ENCODE measurements around the gene FN1.

Gene FN1

DNA sequence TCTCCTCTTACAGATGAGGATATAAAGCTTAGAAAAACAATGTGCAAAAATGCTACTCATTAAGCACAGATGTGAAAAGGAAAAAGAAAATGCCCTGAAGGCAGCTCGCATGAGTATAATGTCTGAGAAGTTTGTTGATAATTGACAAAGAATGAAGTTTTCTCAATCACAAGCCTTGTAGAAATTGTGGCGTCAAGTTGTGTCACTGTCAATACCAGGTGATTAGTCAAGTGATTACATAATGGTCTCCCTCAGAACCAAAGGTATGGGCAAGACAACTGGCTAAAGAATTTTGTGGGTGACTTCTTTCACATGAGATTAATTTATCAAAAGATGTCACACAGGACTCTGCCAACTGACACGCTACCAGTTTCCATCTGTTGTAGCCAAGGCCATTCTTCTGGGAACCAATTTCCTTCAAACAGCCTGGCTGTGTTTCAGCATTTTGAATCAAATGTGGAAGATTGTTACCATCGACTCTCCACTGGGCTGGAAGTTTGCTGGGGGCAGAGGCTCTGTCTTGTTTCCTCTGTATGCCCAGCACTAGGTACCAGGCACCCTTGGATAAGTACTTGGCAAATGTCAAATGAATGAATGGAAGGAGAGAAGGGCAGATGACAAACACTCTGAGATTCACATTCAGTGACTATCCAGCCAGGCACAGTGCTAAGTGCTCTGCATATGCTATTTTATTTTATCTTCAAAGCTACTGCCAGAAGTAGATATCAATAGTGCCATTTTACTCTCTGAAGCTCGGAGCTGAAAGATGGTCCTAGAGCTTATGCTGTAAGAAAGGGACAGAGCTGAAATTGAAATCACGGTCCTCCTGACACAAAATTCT lies 5.9 kb upstream of the FN1 start:
- DNase-seq, result no peak

DNA sequence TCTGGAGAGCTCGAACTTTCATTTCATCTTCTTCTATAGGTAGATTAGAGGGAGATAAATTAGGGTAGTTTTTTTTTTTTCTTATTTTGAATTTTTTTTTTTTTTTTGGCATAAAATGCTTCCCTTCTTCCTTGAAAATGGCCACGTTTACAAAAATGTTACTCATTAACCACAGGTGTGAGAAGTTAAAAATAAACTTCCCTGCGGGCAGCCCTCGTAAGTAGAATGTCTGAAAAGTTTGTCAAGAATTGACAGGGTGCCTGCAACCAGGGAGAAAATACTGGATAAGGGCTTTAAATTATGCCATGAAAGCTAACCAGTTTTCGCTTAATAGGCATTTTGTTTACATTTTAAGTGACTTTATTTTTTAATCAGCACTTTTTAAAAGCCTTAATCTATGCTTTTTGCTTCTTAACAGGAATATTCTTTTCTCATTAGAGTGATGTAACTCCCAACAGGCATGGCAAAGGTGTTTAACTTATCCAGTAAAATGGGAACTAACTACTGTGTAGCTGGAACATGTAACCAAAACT lies 4.2 kb upstream of the FN1 start:
- no peak for DNase-seq

- DNase-seq, result no peak
Measured at GRCh38 chr2:215439404-215439803, 3.5 kb upstream of the FN1 start.

DNA sequence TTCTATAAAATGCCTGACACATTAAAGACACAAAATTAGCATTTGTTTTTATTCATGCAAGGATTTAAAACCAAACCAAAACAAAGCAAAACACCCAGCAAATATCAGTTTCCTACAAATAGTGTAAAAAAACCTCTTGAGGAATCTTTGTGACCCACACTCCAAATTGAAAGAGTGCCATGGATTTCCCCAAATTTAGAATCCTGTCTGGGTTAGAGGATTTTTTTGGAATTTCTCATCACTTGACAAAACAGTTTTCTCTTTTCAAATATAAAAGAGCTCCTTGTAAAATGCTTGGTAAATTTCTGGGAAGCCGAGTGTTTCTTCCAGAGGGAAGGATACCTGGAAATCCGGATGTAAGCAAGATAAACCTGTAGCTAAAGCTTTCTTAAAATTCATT lies 1.7 kb upstream of the FN1 start:
- DNase-seq, result no peak

DNA sequence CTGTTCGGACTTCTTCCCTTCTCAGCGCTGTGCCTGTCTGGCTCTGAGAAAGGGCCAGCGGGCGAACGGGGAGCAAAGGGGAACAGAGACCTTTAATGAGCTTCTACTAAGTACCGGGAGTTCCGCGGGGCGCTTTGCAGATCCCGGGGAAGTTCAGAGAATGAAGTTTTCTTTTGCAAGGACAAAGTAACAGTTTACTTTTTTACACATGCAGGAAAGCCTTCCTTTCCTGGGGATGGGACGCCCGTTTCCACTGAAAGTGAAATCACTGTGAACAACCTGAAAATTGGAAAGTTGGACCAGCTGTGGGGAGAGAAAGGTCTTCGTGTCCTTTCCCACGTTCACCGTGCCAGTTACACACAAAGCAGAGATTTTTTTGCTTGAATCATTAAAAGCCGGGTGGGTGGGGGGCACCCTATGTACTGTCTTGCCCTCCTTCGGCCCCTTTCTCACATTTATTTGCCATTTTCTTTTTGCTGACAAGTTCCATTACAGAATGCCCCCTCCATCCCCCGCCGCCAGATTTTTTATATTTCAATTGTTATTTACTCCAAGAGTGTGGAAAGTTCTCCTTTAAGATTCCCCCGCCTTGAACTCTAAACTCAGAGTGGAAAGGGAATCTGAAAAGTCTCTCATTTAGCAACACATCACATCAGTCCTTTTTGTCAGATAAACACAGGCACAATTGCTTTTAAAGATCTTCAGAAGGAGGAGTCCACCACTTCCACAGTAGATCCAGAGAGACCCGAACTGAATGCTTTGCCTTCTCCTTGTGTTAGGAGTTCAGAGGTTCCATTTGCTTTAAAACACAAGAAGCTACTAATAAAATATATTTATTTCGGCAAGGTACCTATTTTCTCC lies 1.1 kb upstream of the FN1 start:
- DNase-seq, result no peak

DNA sequence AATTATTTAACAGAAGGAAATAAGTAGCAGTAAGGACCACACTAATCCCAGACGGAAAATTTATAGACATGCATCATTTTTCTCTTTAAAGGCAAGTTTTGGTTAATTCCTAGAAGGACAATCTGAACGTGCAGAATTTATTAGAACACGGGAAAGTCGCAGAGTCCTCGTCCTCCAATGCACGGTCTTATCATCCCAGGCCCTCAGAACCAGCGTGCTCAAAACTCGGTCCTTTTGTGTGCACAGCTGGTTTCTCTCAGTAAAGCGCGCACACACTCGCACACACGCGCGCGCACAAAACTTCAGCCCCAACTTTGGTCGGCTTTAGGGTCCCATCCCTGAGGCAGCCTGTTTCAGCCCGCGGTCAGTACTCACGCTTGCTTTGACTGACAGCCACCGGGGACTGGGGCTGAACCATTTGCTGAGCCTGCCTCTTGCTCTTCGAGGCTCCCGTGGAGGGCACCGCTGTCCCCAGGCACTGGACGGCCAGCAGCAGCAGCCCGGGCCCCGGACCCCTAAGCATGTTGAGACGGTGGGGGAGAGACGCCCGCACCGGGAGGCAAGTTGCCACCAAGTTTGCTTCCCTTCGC lies 493 bp downstream of the FN1 start:
- DNase-seq, result no peak

DNA sequence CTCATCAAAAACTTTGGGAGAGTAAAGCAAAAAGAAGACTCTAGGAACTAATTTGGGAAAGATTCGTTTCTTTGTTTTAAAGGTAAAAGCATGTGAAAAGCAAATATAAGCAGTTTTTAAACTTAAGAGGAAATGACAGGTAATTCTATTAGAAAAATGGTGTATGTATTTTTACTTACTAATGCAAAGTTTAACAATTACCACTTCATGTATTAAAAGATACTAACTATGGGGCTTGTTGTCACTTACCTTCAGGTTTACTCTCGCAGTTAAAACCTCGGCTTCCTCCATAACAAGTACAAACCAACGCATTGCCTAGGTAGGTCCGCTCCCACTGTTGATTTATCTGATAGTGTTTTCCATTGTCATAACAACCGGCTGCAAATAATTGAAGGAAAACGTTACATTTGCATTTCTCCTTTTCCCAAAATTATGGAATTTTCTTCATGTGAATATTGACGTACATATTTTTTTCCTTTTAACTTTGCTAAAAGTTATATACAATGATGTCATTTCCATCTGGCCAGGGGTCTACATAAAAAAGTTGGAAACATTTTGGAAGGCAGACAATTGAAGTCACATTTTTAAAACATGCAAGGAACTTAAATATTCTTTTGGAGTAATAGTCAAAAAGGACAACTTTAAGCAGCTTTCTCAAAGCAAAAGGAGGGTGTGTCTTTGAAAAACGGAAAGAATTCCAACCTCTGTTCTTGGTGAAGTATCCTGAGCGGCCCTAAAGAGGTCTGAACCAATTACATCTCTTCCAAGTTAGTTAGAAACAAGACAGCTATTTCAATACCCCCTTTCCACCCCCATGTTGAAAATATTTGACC lies 1.2 kb downstream of the FN1 start:
- DNase-seq, result no peak

GRCh38 chr2:215432759-215433594 lies 2.9 kb downstream of the FN1 start:
- no peak for DNase-seq

GRCh38 chr2:215431778-215432758 lies 3.8 kb downstream of the FN1 start:
- DNase-seq, result no peak

- DNase-seq, result no peak
Measured at GRCh38 chr2:215431290-215431689, 4.6 kb downstream of the FN1 start.

GRCh38 chr2:215430528-215431187 lies 5.2 kb downstream of the FN1 start:
- no peak for DNase-seq

DNA sequence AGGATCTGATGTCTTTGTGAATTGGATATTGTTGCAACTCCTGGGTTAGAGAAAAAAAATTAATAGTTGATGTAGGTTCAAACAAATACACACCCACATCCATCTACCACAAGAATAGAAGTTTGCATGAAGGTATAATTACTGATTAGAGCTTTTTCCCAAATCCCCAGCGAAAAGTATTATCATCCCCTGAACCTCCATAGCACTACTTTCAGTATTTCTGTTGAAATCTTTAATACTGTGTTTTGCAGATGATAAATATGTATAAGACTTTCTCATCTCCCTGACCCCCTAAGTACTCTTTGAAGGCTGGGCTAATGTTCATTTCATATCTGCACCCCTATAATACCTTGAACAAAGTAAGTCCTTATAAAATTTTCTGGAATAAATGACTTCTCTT lies 6.4 kb downstream of the FN1 start:
- no peak for DNase-seq

DNA sequence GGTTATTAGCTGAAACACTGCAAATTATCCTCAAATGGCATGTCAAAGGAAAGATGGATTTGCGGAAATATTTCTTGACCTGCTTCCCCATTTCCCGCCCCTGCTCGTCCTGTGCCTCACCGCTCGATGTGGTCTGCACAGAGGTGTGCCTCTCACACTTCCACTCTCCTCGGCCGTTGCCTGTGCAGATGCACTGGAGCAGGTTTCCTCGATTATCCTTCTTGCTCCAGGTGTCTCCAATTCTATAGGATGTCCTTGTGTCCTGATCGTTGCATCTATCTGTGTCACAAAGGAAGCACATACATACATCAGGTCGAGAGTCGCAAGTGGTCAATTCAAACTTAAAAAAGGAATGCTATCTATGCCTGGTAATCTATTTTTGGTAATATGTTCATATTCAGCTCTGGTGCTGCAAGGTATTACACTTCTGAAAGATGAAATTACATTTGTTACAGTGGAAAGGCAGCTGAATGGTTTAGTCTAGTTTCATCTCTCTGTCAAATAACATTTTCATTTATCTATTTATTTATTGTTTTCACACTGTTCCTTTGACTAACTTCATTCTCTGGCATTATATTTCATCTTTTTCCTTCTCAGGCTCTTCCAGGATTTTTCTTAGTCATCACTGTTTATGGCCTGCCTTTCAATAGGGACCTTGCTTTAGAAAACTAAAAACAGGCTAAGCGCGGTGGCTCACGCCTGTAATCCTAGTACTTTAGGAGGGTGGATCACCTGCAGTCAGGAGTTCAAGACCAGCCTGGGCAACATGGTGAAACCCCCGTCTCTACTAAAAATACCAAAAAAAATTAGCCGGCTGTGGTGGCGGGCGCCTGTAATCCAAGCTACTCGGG lies 7.6 kb downstream of the FN1 start:
- DNase-seq, result no peak

GRCh38 chr2:215427585-215427984 lies 8.3 kb downstream of the FN1 start:
- DNase-seq, result no peak

DNA sequence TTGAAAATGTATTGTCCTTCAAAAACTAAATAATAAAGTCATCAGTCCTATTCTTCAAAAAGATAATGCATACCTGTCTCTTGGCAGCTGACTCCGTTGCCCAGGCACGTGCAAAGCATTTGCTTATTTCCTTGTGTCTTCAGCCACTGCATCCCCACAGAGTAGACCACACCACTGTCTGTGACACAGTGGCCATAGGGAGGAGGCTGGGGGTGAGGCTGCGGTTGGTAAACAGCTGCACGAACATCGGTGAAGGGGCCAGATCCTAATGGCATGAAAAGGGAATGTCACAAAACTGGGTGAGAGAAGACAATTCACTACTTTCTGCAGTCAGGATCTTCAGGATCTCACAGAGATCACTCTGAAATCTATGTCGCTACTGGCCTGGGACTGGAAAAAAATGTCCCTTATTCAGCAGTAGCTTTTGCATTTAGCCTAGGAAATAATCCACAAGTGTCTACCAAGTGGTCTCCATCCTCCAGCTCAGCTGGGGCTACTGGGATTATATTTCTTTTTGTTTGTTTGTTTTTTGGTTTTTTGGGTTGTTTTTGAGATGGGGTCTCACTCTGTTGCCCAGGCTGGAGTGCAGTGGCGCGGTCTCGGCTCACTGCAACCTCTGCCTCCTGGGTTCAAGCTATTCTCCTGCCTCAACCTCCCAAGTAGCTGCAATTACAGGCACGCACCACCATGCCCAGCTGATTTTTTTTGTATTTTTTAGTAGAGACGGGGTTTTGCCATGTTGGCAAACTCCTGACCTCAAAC lies 10.7 kb downstream of the FN1 start:
- DNase-seq, result no peak

GRCh38 chr2:215423928-215424540 lies 11.8 kb downstream of the FN1 start:
- no peak for DNase-seq

- no peak for DNase-seq
Measured at GRCh38 chr2:215423234-215423633, 12.6 kb downstream of the FN1 start.

DNA sequence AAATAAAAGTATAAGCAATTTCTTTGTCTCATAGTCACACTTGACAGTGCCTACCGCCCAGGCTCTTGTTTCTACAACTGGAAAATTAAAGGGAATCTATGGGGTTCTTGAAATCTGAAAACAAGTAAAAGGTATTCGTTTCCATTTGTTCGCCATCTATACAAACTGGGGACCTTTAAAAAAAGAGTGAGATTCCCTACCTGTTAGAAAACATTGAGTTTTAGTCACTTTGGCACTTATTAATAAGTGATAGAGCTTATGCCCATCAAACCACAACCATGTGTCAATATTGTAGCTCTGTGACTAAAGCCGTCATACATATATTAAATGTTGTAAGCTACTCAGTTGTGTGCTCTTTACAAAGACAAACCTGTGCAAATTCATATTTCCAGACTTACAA lies 13.2 kb downstream of the FN1 start:
- DNase-seq, result no peak

Data from NCI-H2107 (cell line).